HG03460 (cell line): ENCODE data around the gene TRAK1.

Experiments
- ATAC-seq: cut with Tn5 transposase; IDR thresholded peaks from one replicate; pipeline ENCODE4 v1.9.1; 2021; ENCODE audit not compliant: unreplicated experiment

The TRAK1 gene

GRCh38 chr3:42228796-42229195, 137.6 kb downstream of the TRAK1 start:
- ATAC-seq: no peak

- no peak for ATAC-seq
Measured at GRCh38 chr3:42229266-42229941, 138.2 kb downstream of the TRAK1 start.

- no peak for ATAC-seq
Measured at GRCh38 chr3:42229942-42230688, 139.0 kb downstream of the TRAK1 start.

GRCh38 chr3:42230860-42231259, 139.7 kb downstream of the TRAK1 start:
- no peak for ATAC-seq

GRCh38 chr3:42235532-42235931, 144.4 kb downstream of the TRAK1 start:
- ATAC-seq: no peak

- ATAC-seq: no peak
Measured at GRCh38 chr3:42236611-42237010, 145.5 kb downstream of the TRAK1 start.

- no peak for ATAC-seq
Measured at GRCh38 chr3:42246091-42246490, 154.9 kb downstream of the TRAK1 start.

GRCh38 chr3:42247576-42248027, 156.4 kb downstream of the TRAK1 start:
- ATAC-seq: no peak

- ATAC-seq: no peak
Measured at GRCh38 chr3:42250761-42251160, 159.6 kb downstream of the TRAK1 start.

GRCh38 chr3:42254566-42254965, 163.4 kb downstream of the TRAK1 start:
- no peak for ATAC-seq

GRCh38 chr3:42256135-42256819, 165.1 kb downstream of the TRAK1 start:
- no peak for ATAC-seq

GRCh38 chr3:42257007-42257406, 165.8 kb downstream of the TRAK1 start:
- ATAC-seq: no peak

GRCh38 chr3:42262525-42262924, 171.4 kb downstream of the TRAK1 start:
- no peak for ATAC-seq

- ATAC-seq: no peak
Measured at GRCh38 chr3:42263354-42264346, 172.5 kb downstream of the TRAK1 start.

GRCh38 chr3:42264399-42265058, 173.4 kb downstream of the TRAK1 start:
- ATAC-seq: no peak

GRCh38 chr3:42265059-42265991, 174.2 kb downstream of the TRAK1 start:
- ATAC-seq: no peak

- ATAC-seq: no peak
Measured at GRCh38 chr3:42266085-42266484, 174.9 kb downstream of the TRAK1 start, which contains the start of gene CCK. Gene CCK, minus strand, starts transcription at chr3:42266185. Its CDS starts 2,555 bp downstream, at chr3:42263630.

- no peak for ATAC-seq
Measured at GRCh38 chr3:42267878-42268277, 176.7 kb downstream of the TRAK1 start.

- no peak for ATAC-seq
Measured at GRCh38 chr3:42269647-42270046, 178.5 kb downstream of the TRAK1 start.
